GM19395 (cell line): ENCODE results near the gene LOXL1.
"Not testable (repeated sequence)": the region's sequence is repeated elsewhere in the genome, so short reads cannot be mapped to it uniquely, and the experiment has no call there.

ENCODE experiments used
- ATAC-seq: cut with Tn5 transposase; IDR thresholded peaks from one replicate; pipeline ENCODE4 v1.9.1; 2021; ENCODE audit warnings: mild to moderate bottlenecking, moderate library complexity; ENCODE audit not compliant: unreplicated experiment

LOXL1 gene

DNA sequence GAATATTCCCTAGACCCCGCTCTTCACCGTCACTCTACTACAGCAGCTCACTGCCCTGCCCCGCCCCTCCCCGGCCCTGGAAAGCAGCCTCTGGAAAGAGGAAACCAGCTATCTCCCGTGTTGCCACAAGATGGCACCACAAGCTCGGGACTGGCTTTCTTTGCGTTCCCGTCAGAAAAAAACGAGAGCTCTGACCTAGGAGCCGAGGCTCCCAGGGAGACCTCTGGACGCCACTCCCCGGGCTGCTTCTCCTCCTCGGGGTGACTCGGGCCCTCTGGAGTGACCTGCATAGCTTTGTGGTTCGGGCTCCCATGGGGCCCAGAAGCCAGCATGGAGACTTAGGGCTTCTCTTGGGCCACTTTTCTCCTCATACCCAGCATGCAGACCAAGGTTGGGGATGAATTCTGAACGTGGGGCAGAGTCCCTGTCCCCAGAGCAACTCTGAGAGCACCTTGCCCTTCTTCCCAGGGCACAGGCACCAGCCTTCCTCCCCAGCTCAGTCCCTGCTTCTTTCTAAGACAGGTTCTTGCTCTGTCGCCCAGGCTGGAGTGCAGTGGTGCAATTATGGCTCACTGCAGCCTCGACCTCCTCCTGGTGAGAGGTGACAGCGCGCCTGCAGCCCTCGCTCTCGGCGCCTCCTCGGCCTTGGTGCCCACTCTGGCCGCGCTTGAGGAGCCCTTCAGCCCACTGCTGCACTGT lies 46.9 kb downstream of the LOXL1 start:
- ATAC-seq, result no peak

- ATAC-seq, result not testable (repeated sequence)
These were observed 47.5 kb downstream of the LOXL1 start for GRCh38 chr15:73973683-73974200.

- ATAC-seq, result not testable (repeated sequence)
These were observed 49.3 kb downstream of the LOXL1 start for GRCh38 chr15:73975440-73976125.

DNA sequence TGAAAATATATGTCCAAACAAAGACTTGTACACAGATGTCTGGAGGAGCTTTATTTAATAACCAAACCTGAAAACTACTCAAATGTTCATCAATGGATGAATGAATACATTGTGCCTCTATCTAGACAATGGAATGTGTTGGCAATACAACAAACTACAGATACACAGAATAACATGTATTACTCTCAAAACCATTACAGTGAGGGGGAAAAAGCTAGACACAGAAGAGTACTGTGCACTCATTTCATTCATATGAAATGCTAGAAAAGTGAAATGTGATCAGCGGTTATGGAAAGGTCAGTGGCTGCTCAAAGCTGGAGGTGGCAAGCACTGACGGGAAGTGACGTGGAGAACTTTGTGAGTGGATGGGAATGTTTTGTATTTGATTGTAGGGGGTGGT lies 52.6 kb downstream of the LOXL1 start:
- ATAC-seq, result no peak

DNA sequence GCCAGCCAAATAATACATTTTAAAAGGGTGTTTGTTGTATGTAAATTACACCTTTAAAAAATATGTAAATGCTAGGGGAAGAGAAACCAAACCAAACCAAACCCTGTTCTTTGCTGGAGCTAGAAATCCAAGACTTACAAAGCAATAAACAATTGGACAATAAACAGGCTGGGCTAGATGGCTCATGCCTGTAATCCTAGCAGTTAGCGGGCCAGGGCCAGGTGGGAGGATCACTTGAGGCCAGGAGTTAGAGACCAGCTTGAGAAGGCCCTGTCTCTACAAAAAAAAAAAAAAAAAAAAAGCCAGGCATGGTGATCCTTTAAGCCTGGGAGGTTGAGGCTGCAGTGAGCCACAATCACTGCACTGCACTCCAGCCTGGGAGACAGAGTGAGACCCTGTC lies 53.4 kb downstream of the LOXL1 start:
- ATAC-seq, result no peak

- no peak for ATAC-seq
These were observed 55.5 kb downstream of the LOXL1 start for GRCh38 chr15:73981761-73982221.

- ATAC-seq, result no peak
These were observed 56.1 kb downstream of the LOXL1 start for GRCh38 chr15:73982222-73982962.

GRCh38 chr15:73983211-73983727 lies 57.0 kb downstream of the LOXL1 start:
- ATAC-seq, result no peak

DNA sequence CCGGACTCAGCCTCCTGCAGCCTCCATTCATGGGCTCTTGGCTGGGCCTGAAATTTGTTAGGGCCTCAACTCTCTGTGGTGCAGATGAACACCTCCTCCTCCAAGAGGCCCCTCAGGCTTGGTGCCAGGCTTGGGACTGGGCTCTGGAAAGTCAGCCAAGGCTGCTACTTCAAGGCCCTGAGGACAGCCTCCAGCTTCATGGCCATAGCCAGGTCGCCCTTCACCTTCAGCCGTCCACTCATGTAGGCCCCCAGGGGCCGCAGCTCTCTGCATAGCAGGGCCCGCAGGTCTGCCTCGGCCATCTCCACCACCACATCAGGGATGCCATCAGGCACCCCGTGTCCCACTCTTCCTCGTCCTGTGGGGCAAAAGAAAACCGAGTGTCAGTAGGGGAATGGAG lies 57.5 kb downstream of the LOXL1 start:
- ATAC-seq, result no peak

GRCh38 chr15:73984208-73984979 lies 58.1 kb downstream of the LOXL1 start:
- no peak for ATAC-seq

- ATAC-seq, result no peak
These were observed 59.0 kb downstream of the LOXL1 start for GRCh38 chr15:73985101-73985873.

- no peak for ATAC-seq
These were observed 60.0 kb downstream of the LOXL1 start for GRCh38 chr15:73986055-73986775.

- no peak for ATAC-seq
These were observed 60.5 kb downstream of the LOXL1 start for GRCh38 chr15:73986776-73987056.

- no peak for ATAC-seq
These were observed 61.0 kb downstream of the LOXL1 start for GRCh38 chr15:73987250-73987649.

DNA sequence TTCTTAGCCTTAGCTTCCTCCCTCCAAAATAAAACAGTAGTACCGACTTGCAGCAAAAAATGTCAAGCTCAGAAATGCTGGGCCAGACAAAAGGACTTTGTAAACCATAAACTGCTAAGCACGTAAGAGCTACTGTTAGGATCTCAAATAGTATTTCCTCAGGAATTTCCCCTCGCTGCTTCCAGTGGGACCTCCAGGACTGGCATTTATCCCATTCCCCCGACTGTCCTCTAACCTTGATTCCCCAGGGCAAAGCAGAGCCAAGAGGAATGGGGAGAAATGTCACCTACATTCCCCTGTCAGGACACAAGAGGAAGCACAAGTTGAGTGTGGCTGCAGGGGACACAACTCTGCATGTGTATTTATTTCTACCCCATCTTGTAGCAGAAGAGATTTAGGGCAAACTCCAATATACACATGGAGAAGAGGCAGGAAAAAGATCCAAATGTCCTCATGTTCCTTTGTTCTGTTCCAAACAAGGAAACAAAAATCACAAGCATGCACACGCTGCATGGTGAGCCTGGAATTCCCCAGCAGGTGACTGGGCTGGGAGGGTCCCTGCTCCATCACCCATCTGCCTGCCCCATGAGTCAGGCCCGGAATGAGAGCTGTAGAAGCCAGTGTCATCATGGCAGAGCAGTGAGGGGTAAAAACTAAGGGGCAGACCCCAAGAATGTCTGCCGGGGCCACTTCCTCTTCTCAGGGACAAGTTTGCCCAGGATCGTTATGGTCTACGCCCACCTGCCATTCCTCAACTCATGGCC lies 61.6 kb downstream of the LOXL1 start:
- ATAC-seq, result no peak

- ATAC-seq, result no peak
These were observed 62.2 kb downstream of the LOXL1 start for GRCh38 chr15:73988445-73988969.

GRCh38 chr15:73989001-73989798 lies 62.9 kb downstream of the LOXL1 start:
- ATAC-seq, result no peak
